K562 (cell line): ENCODE results near the gene FANCG. TPM values are rescaled to one million over a fixed set of nuclear protein-coding genes. Genes with fewer than 3 reads are reported as not detected.

Experiments
- CHAMP1 ChIP-seq: fragments of 450-650 bp; IDR thresholded peaks from 2 replicates; pipeline ENCODE4 v1.6.1; 2016; ENCODE audit warnings: mild to moderate bottlenecking
- CUX1 ChIP-seq: fragments of 200-800 bp; sonication (Bioruptor generic); IDR thresholded peaks from 2 replicates; pipeline ENCODE4 v1.6.1; 2016; ENCODE audit warnings: missing genetic modification characterization, missing compliant biosample characterization
- GABPB1 ChIP-seq: sonication (generic); formaldehyde crosslinking; IDR thresholded peaks from 2 replicates; pipeline ENCODE4 v1.8.0; 2022; ENCODE audit warnings: mild to moderate bottlenecking, missing genetic modification reagents
- LARP7 ChIP-seq: fragments of 450-650 bp; IDR thresholded peaks from 2 replicates; pipeline ENCODE4 v1.6.1; 2016
- MEIS2 ChIP-seq: fragments of 450-650 bp; IDR thresholded peaks from 2 replicates; pipeline ENCODE4 v1.6.1; 2014; ENCODE audit warnings: mild to moderate bottlenecking; ENCODE audit not compliant: partially characterized antibody
- MXI1 ChIP-seq: IDR thresholded peaks from 2 replicates; pipeline ENCODE4 v1.6.1; 2011; ENCODE audit warnings: low read depth, mild to moderate bottlenecking, improper control_type of control experiment, low read length
- POLR2B ChIP-seq: fragments of 450-650 bp; IDR thresholded peaks from 2 replicates; pipeline ENCODE4 v1.6.1; 2018; ENCODE audit warnings: low read depth; ENCODE audit not compliant: partially characterized antibody
- RBM25 ChIP-seq: fragments of 200-400 bp; formaldehyde crosslinking; IDR thresholded peaks from 2 replicates; pipeline ENCODE4 v1.6.1; 2018; ENCODE audit warnings: low read length, low read depth, moderate library complexity; ENCODE audit not compliant: severe bottlenecking
- REST ChIP-seq, 2 experiments: fragments of 450-650 bp; formaldehyde crosslinking in 1 of 2; IDR thresholded peaks; 2 replicates each; pipeline versions ENCODE4 v1.4.0 to v1.6.1; 2014 to 2020; ENCODE audit warnings: mild to moderate bottlenecking in 2 of 2, borderline replicate concordance in 1 of 2, low read depth in 1 of 2
- TRIM28 ChIP-seq: fragments of 450-650 bp; IDR thresholded peaks from 2 replicates; pipeline ENCODE4 v1.6.1; 2017
- ZC3H4 ChIP-seq: sonication (generic); formaldehyde crosslinking; IDR thresholded peaks from 2 replicates; pipeline ENCODE4 v1.9.0; 2021; ENCODE audit warnings: missing genetic modification reagents, borderline replicate concordance
- ZC3H8 ChIP-seq: fragments of 450-650 bp; IDR thresholded peaks from 2 replicates; pipeline ENCODE4 v1.6.1; 2017
- polyA plus RNA-seq, 8 experiments: library from polyadenylated mRNA; depleted of rRNA in 4 of 8; stranded (reverse) in 5 of 8; unstranded in 3 of 8; fragments of >200 nt; fragmentation: Nextera tagmentation in 2 of 8; fragmentation: Illumina TruSeq in 1 of 8; extraction: Ambion mirVana in 2 of 8; extraction: Trizol in 1 of 8; gene quantifications; 2 replicates each; pipeline versions ENCODE4 v1.2.1 to v1.2.3, GENCODE V29; 2011 to 2014; ENCODE audit warnings: inconsistent platforms in 1 of 8, missing spikeins in 1 of 8
- total RNA-seq, 7 experiments: library from RNA; depleted of rRNA in 6 of 7; stranded (reverse); fragments of >200 nt in 6 of 7; fragmentation: Illumina TruSeq in 2 of 7; extraction: Trizol in 2 of 7; gene quantifications; 2 replicates each; pipeline versions ENCODE4 v1.2.1 to v1.2.3, GENCODE V29; 2011 to 2021; ENCODE audit warnings: low replicate concordance in 1 of 7

Gene FANCG
- total and polyA plus RNA-seq, 9 of the 15 experiments (the other 6 are each of a cell fraction or from before 2014, with no cell fraction given): 7.5 to 43.9 (median 31.0) TPM

- TF ChIP-seq REST (IDR thresholded peaks at IDR 0.05; ENCODE audit: borderline replicate concordance): peak; percentile 56
- TF ChIP-seq REST (CRISPR knock-in tag; IDR thresholded peaks at IDR 0.05; ENCODE audit: low read depth): peak; percentile 15; the same call in 1 of the 2 replicates
- no peak for TF ChIP-seq GABPB1
- no peak for TF ChIP-seq CHAMP1
- TF ChIP-seq ZC3H4: no peak
- TF ChIP-seq ZC3H8: no peak
- TF ChIP-seq CUX1 (CRISPR knock-in tag): no peak
- peak; percentile 2 for TF ChIP-seq MEIS2
- TF ChIP-seq LARP7: no peak
- TF ChIP-seq MXI1: no peak
- TF ChIP-seq RBM25: peak; percentile 45
- no peak for TF ChIP-seq POLR2B
- TF ChIP-seq TRIM28: no peak
Observed at GRCh38 chr9:35071814-35072460, 7.8 kb downstream of the FANCG start (continued).
